Measurements from ENCODE around the gene SHISA9. TPM values are rescaled to one million over a fixed set of nuclear protein-coding genes. Genes with fewer than 3 reads are reported as not detected.

Gene SHISA9
- total and polyA plus RNA-seq, 2 donors from 2014 or later, result 0.95 to 2.8 TPM

DNA sequence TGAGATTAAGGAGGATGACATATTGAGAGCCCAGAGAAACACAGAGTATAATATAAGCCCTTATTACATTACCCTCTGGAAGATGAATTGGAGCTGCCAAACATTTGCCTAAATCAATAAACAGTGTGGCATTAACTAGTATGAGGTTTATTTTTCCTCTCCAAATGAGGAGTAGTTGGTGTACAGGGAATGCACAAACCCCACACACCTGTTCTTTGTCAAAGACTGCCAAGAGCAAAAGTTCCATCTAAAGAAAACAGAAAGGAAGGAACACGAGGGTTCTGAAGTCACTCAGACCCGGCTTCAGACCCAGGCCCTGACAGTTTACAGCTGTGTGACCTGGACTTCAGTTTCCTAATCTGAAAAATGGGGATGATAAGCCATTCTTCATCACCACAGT is 138.1 kb downstream of the SHISA9 start:
- no peak overlapping the region for H3K27ac ChIP-seq (ENCODE audit: low read depth in 2 of 2, low read length in 2 of 2)
- intact Hi-C loops (cut with DNase I), result no loop called here
- no peaks in the 10 kb centered on the region for H3K36me3 ChIP-seq (ENCODE audit: control insufficient read depth in 2 of 3, insufficient read depth in 3 of 3, low read length in 3 of 3)
- DNase-seq (no peak), FAIRE-seq (no peak)
- TF ChIP-seq CTCF (IDR thresholded peaks at IDR 0.05; ENCODE audit: borderline replicate concordance, extremely low read depth, insufficient read depth), result no peak
- H3K4me1 ChIP-seq (ENCODE audit: control insufficient read depth in 2 of 3, insufficient read depth in 2 of 3, low read depth in 1 of 3, low read length in 3 of 3), result no peaks in the 10 kb centered on the region
- H3K9ac ChIP-seq (ENCODE audit: low read length in 3 of 3), result no peak overlapping the region
- H3K9me3 ChIP-seq (ENCODE audit: control insufficient read depth in 2 of 3, insufficient read depth in 1 of 3, low read length in 3 of 3), result peaks cover 0 to 1% (median 0%) of the 10 kb centered on the region in 3 donors
- H3K4me3 ChIP-seq (ENCODE audit: low read length in 3 of 3), result no peak overlapping the region
- no peaks in the 10 kb centered on the region for H3K27me3 ChIP-seq (ENCODE audit: control insufficient read depth, insufficient read depth, low read length)

DNA sequence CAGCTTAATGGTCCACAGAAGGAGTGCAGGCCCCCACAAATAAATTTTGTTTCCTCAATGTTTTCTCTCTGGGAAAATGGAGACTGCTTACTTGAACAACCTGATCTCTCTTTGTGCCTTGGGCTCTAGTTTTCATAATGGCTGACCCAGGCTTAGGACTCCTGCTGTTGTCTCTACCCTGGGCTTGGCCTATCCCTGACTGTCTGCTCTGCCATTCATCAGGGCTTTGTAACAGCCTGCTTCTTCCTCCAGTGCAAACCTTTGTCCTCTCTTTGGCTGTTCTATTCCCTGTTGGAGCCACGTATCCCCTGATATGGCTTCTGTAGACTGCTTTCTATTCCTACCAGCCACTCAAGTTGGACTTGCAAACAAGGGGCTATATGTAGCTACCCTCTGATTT is 139.8 kb downstream of the SHISA9 start:
- no peaks in the 10 kb centered on the region for H3K27me3 ChIP-seq (ENCODE audit: control insufficient read depth, insufficient read depth, low read length)
- no peak overlapping the region for H3K4me3 ChIP-seq (ENCODE audit: low read length in 3 of 3)
- FAIRE-seq (no peak), DNase-seq (no peak)
- intact Hi-C loops (cut with DNase I), result no loop called here
- H3K9me3 ChIP-seq (ENCODE audit: control insufficient read depth in 2 of 3, insufficient read depth in 1 of 3, low read length in 3 of 3), result no peaks in the 10 kb centered on the region
- no peak overlapping the region for H3K9ac ChIP-seq (ENCODE audit: low read length in 3 of 3)
- no peak overlapping the region for H3K27ac ChIP-seq (ENCODE audit: low read depth in 2 of 2, low read length in 2 of 2)
- H3K4me1 ChIP-seq (ENCODE audit: control insufficient read depth in 2 of 3, insufficient read depth in 2 of 3, low read depth in 1 of 3, low read length in 3 of 3), result no peaks in the 10 kb centered on the region
- TF ChIP-seq CTCF (IDR thresholded peaks at IDR 0.05; ENCODE audit: borderline replicate concordance, extremely low read depth, insufficient read depth), result no peak
- H3K36me3 ChIP-seq (ENCODE audit: control insufficient read depth in 2 of 3, insufficient read depth in 3 of 3, low read length in 3 of 3), result no peaks in the 10 kb centered on the region

- DNase-seq (no peak), FAIRE-seq (no peak)
- Histone ChIP-seq H3K27ac (ENCODE audit: low read depth in 2 of 2, low read length in 2 of 2) (no peak overlapping the region), H3K4me3 (ENCODE audit: low read length in 3 of 3) (no peak overlapping the region), H3K27me3 (ENCODE audit: control insufficient read depth, insufficient read depth, low read length) (no peaks in the 10 kb centered on the region), H3K9ac (ENCODE audit: low read length in 3 of 3) (no peak overlapping the region), H3K4me1 (ENCODE audit: control insufficient read depth in 2 of 3, insufficient read depth in 2 of 3, low read depth in 1 of 3, low read length in 3 of 3) (no peaks in the 10 kb centered on the region), H3K9me3 (ENCODE audit: control insufficient read depth in 2 of 3, insufficient read depth in 1 of 3, low read length in 3 of 3) (no peaks in the 10 kb centered on the region), H3K36me3 (ENCODE audit: control insufficient read depth in 2 of 3, insufficient read depth in 3 of 3, low read length in 3 of 3) (no peaks in the 10 kb centered on the region)
- intact Hi-C loops (cut with DNase I), result no loop called here
- no peak for TF ChIP-seq CTCF (IDR thresholded peaks at IDR 0.05; ENCODE audit: borderline replicate concordance, extremely low read depth, insufficient read depth)
Observed at GRCh38 chr16:13041646-13042290, 140.4 kb downstream of the SHISA9 start.

GRCh38 chr16:13042291-13042685 is 140.9 kb downstream of the SHISA9 start:
- no peaks in the 10 kb centered on the region for H3K36me3 ChIP-seq (ENCODE audit: control insufficient read depth in 2 of 3, insufficient read depth in 3 of 3, low read length in 3 of 3)
- no peak overlapping the region for H3K27ac ChIP-seq (ENCODE audit: low read depth in 2 of 2, low read length in 2 of 2)
- intact Hi-C loops (cut with DNase I), result no loop called here
- no peaks in the 10 kb centered on the region for H3K27me3 ChIP-seq (ENCODE audit: control insufficient read depth, insufficient read depth, low read length)
- TF ChIP-seq CTCF (IDR thresholded peaks at IDR 0.05; ENCODE audit: borderline replicate concordance, extremely low read depth, insufficient read depth), result no peak
- H3K9me3 ChIP-seq (ENCODE audit: control insufficient read depth in 2 of 3, insufficient read depth in 1 of 3, low read length in 3 of 3), result no peaks in the 10 kb centered on the region
- H3K4me1 ChIP-seq (ENCODE audit: control insufficient read depth in 2 of 3, insufficient read depth in 2 of 3, low read depth in 1 of 3, low read length in 3 of 3), result no peaks in the 10 kb centered on the region
- no peak overlapping the region for H3K9ac ChIP-seq (ENCODE audit: low read length in 3 of 3)
- no peak for DNase-seq
- no peak for FAIRE-seq
- no peak overlapping the region for H3K4me3 ChIP-seq (ENCODE audit: low read length in 3 of 3)

All from kidney (tissue), 14 donors.